ENCODE data around the gene PLXNA1. TPM values are rescaled to one million over a fixed set of nuclear protein-coding genes. Genes with fewer than 3 reads are reported as not detected.

Gene PLXNA1
- total and polyA plus RNA-seq, 9 of the 15 experiments (the other 6 are each of a cell fraction or from before 2014, with no cell fraction given) = 0.23 to 59.9 (median 16.8) TPM

DNA sequence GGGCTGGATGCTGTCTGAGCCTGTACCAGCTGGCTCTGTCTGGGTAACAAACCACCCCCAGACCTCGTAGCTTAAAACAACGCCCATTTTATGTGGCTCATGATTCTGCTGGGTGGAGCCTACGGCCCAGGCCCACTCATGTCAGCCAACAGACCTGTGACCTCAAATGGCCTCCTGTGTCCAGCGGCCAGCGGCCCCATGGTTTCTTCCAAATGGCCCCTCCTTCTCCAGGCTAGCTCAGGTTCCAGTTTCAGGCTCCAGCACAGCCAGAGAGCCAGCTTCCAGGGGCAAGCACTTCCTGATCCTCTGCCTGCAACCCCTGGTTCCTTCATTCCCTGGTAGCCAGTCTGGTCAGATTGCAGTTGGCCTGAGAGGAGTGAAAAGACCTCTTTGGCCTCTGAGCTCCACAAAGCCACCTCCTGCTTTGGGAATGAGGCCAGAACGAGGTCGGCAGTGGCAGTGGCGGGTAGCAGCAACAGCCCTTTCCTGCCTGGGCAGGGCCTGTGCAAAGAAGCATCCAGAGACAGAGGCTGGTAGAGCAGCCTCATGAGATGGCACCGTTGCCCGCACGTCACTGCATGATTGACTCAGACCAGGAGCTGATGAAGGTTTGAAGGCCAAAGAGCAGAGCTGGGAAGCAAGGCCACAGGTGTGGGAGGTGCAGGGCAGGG, 21.0 kb upstream of the PLXNA1 start:
- Histone ChIP-seq H3K9ac (ENCODE audit: insufficient read depth in 1 of 2, low read depth in 2 of 2, low read length in 2 of 2) (peak overlapping the region in 1 of 2 experiments; percentile 68; a peak in 2 of 4 replicates), H3K27ac (ENCODE audit: extremely low read depth, low read depth, low read length) (no peak overlapping the region), H4K20me1 (replicated peaks; ENCODE audit: control insufficient read depth, insufficient read depth, low read length) (no peaks in the 10 kb centered on the region), H3K9me1 (ENCODE audit: control insufficient read depth, insufficient read depth, low read length) (no peaks in the 10 kb centered on the region), H3K36me3 (ENCODE audit: control insufficient read depth, insufficient read depth, low read length) (no peaks in the 10 kb centered on the region), H3K27me3 (ENCODE audit: control insufficient read depth in 2 of 2, insufficient read depth in 2 of 2, low read length in 2 of 2) (no peaks in the 10 kb centered on the region), H3K9me3 (replicated peaks; ENCODE audit: control insufficient read depth, insufficient read depth, low read depth, low read length) (no peaks in the 10 kb centered on the region), H2AFZ (ENCODE audit: low read depth, low read length) (no peak overlapping the region), H3K79me2 (ENCODE audit: control insufficient read depth, insufficient read depth, low read length) (no peaks in the 10 kb centered on the region; the same call in 2 of the 3 replicates), H3K4me1 (replicated peaks in 1 of 2; ENCODE audit: control insufficient read depth in 2 of 2, insufficient read depth in 2 of 2, low read length in 2 of 2) (peaks cover 9 to 28% of the 10 kb centered on the region in 2 experiments; a peak in 4 of 5 replicates), H3K4me3 (no peak overlapping the region), H3K4me2 (ENCODE audit: insufficient read depth, low read length) (no peak overlapping the region)
- ATAC-seq (peak; percentile 47; the same call in 2 of the 3 replicates), FAIRE-seq (no peak), DNase-seq (ENCODE audit: extremely low read depth in 1 of 4, low spot score in 3 of 4) (peak in 3 of 4 experiments; percentile 13 to 22 (median 14))
- ChIA-PET CTCF (ENCODE audit: low intra/inter-chr PET ratio) (no interaction called here), POLR2A (interaction anchor here (0.6 to 1.9 kb wide), 6 partner anchors 9 to 51 kb away, joined by 3 to 6 read pairs (median 4); no protein-coding TSS in a partner anchor)
- in situ Hi-C loops (cut with MboI) (no loop called here), intact Hi-C loops (cut with micrococcal nuclease) (no loop called here)
- 70% methylated on average over 11 of the region's 11 CpGs for WGBS (ENCODE audit: insufficient coverage, low coverage, missing lambda C conversion rate)
- BruUV-seq (replicated peaks) = no TSS peak
- TF ChIP-seq SMC3 (conservative IDR thresholded peaks at IDR 0.05; ENCODE audit: insufficient read depth, low read depth, low read length) (no peak), RBM14 (IDR thresholded peaks at IDR 0.05; ENCODE audit: borderline replicate concordance, insufficient read depth, low read depth, low read length) (no peak), BDP1 (IDR thresholded peaks at IDR 0.05; ENCODE audit: insufficient read depth, insufficient read length) (no peak), SRSF3 (IDR thresholded peaks at IDR 0.05; ENCODE audit: insufficient read depth, low read length) (no peak), ZNF282 (CRISPR knock-in tag; IDR thresholded peaks at IDR 0.05) (no peak), LCOR (CRISPR knock-in tag; IDR thresholded peaks at IDR 0.05) (no peak), PHF20 (IDR thresholded peaks at IDR 0.05; ENCODE audit: partially characterized antibody) (no peak), ERF (CRISPR knock-in tag; IDR thresholded peaks at IDR 0.05) (no peak), ZKSCAN3 (CRISPR knock-in tag; IDR thresholded peaks at IDR 0.05) (no peak), ETS2 (tag; IDR thresholded peaks at IDR 0.05; ENCODE audit: borderline replicate concordance, poor library complexity, severe bottlenecking) (no peak), POU5F1 (IDR thresholded peaks at IDR 0.05; ENCODE audit: borderline replicate concordance, low read depth, low read length, partially characterized antibody) (no peak), MLX (CRISPR knock-in tag; conservative IDR thresholded peaks at IDR 0.05) (no peak)
- TF ChIP-seq, protein P1, sequence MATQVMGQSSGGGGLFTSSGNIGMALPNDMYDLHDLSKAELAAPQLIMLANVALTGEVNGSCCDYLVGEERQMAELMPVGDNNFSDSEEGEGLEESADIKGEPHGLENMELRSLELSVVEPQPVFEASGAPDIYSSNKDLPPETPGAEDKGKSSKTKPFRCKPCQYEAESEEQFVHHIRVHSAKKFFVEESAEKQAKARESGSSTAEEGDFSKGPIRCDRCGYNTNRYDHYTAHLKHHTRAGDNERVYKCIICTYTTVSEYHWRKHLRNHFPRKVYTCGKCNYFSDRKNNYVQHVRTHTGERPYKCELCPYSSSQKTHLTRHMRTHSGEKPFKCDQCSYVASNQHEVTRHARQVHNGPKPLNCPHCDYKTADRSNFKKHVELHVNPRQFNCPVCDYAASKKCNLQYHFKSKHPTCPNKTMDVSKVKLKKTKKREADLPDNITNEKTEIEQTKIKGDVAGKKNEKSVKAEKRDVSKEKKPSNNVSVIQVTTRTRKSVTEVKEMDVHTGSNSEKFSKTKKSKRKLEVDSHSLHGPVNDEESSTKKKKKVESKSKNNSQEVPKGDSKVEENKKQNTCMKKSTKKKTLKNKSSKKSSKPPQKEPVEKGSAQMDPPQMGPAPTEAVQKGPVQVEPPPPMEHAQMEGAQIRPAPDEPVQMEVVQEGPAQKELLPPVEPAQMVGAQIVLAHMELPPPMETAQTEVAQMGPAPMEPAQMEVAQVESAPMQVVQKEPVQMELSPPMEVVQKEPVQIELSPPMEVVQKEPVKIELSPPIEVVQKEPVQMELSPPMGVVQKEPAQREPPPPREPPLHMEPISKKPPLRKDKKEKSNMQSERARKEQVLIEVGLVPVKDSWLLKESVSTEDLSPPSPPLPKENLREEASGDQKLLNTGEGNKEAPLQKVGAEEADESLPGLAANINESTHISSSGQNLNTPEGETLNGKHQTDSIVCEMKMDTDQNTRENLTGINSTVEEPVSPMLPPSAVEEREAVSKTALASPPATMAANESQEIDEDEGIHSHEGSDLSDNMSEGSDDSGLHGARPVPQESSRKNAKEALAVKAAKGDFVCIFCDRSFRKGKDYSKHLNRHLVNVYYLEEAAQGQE (IDR thresholded peaks at IDR 0.05; ENCODE audit: borderline replicate concordance) = peak; percentile 50; the same call in 1 of the 2 replicates
- TF ChIP-seq, protein P1 (CRISPR knock-in tag; IDR thresholded peaks at IDR 0.05; ENCODE audit: low read depth) = no peak

All from K562 (cell line).